VCaP (cell line): ENCODE results near the gene TTLL11.

Experiments
- H3K27ac ChIP-seq: fragments of 450-650 bp; 2 replicates; pipeline ENCODE4 v1.5.1; 2017
- TF ChIP-seq, protein P1 (sequence below): fragments of 450-650 bp; conservative IDR thresholded peaks from 2 replicates; pipeline ENCODE4 v1.5.1; 2017; ENCODE audit warnings: mild to moderate bottlenecking, moderate library complexity

TTLL11 gene

DNA sequence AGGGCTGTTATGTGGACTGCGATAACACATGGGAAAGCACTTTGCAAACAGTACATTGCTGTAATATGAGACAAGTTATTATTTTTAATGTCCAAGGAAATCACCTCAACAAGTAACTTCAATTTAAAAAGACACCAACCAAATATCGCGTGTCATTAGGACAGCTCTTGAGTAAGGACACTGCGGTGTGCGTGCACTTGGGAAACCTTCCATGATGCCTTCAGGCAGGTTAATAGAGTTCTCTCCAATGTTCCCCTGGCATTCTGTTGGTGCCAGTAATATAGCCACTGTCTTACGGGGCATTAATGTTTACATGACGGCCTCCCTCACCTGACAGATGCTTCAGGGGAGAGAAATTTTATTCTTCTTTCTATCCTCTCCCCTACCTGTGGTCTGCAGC is 42.9 kb downstream of the TTLL11 start:
- no peak overlapping the region for H3K27ac ChIP-seq
- TF ChIP-seq, protein P1, sequence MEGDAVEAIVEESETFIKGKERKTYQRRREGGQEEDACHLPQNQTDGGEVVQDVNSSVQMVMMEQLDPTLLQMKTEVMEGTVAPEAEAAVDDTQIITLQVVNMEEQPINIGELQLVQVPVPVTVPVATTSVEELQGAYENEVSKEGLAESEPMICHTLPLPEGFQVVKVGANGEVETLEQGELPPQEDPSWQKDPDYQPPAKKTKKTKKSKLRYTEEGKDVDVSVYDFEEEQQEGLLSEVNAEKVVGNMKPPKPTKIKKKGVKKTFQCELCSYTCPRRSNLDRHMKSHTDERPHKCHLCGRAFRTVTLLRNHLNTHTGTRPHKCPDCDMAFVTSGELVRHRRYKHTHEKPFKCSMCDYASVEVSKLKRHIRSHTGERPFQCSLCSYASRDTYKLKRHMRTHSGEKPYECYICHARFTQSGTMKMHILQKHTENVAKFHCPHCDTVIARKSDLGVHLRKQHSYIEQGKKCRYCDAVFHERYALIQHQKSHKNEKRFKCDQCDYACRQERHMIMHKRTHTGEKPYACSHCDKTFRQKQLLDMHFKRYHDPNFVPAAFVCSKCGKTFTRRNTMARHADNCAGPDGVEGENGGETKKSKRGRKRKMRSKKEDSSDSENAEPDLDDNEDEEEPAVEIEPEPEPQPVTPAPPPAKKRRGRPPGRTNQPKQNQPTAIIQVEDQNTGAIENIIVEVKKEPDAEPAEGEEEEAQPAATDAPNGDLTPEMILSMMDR = no peak

GRCh38 chr9:122042056-122042455 is 51.1 kb downstream of the TTLL11 start:
- TF ChIP-seq, protein P1 = no peak
- no peak overlapping the region for H3K27ac ChIP-seq

GRCh38 chr9:122040561-122041242 is 52.4 kb downstream of the TTLL11 start:
- 0 out of 2 replicates have a peak overlapping the region, but pooled peaks have one; percentile 25 for H3K27ac ChIP-seq
- TF ChIP-seq, protein P1 = no peak

GRCh38 chr9:122039234-122039633 is 53.9 kb downstream of the TTLL11 start:
- H3K27ac ChIP-seq = no peak overlapping the region
- TF ChIP-seq, protein P1 = no peak

GRCh38 chr9:122036988-122037387 is 56.1 kb downstream of the TTLL11 start:
- no peak overlapping the region for H3K27ac ChIP-seq
- TF ChIP-seq, protein P1 = no peak

- TF ChIP-seq, protein P1 = no peak
- H3K27ac ChIP-seq = no peak overlapping the region
These were observed 56.7 kb downstream of the TTLL11 start for GRCh38 chr9:122036408-122036807.

DNA sequence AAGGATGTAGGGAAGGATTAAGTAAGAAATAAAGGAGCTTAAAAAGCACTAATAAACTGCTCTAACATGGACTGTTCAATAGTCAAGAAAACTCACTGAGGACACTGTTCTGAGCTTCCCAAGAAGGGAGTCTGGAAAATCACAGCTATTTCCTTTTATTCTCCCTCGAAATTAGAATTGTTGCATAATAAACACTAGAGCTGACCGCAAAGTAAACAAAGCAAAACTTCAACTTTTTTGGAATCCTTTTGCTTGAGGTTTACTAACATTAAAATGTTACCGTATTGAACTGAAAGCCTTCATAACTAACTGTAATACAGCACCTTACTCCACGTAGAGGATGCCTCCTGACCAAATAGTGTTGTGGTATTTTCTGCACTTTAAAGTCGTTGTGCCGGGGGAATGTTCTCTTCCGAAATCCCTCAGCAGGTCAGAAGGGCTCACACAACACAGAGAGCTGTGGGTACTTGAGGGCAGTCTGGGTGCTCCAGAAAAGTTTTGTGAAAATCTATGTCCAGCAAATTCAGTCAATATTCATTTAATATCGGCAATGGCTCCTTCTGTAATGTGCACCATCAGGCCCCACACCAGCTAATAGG is 59.2 kb downstream of the TTLL11 start:
- TF ChIP-seq, protein P1 = no peak
- no peak overlapping the region for H3K27ac ChIP-seq
